Stimulated activated CD4-positive, alpha-beta T cell treated with anti-CD3 and anti-CD28 coated beads, TNF-alpha, amount 100 ng/mL, for 48 hours (primary cell): ENCODE data around the gene CIB4.
A peak's percentile ranks its signal among the peaks of the same experiment; 100 is the strongest.
"Not testable (repeated sequence)": the region's sequence is repeated elsewhere in the genome, so short reads cannot be mapped to it uniquely, and the experiment has no call there.

Experiments used
- DNase-seq, 3 donors: peaks; one replicate each; pipeline ENCODE4 v3.0.0-alpha.2; 2020; ENCODE audit warnings: low read depth in 3 of 3

The CIB4 gene

GRCh38 chr2:26568076-26568890 is 72.9 kb downstream of the CIB4 start:
- DNase-seq = no peak

GRCh38 chr2:26567534-26567933 is 73.6 kb downstream of the CIB4 start:
- DNase-seq = no peak

DNA sequence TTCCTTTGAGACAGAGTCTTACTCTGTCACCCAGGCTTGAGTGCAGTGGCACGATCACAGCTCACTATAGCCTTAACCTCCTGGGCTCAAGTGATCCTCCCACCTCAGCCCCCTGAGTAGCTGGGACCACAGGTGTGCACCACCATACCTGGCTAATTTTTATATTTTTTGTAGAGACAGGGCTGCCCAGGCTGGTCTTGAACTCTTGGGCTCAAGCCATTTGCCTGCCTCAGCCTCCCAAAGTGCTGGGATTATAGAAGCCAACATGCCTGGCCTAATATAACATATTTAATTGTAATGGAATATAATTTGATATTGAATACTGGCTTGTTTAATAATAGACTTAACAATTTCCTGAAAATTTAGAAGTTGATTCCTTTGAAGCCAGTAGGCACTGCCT is 74.4 kb downstream of the CIB4 start:
- not testable (repeated sequence) for DNase-seq

- DNase-seq = no peak
Measured at GRCh38 chr2:26566081-26566375, 75.1 kb downstream of the CIB4 start.

GRCh38 chr2:26564121-26564644 is 77.0 kb downstream of the CIB4 start:
- no peak for DNase-seq

GRCh38 chr2:26563686-26564085 is 77.5 kb downstream of the CIB4 start:
- DNase-seq = no peak

- no peak for DNase-seq
Measured at GRCh38 chr2:26562811-26563645, 78.1 kb downstream of the CIB4 start.

- peak in 1 of 3 donors; percentile 11 for DNase-seq
Measured at GRCh38 chr2:26561918-26562810, 79.0 kb downstream of the CIB4 start.

DNA sequence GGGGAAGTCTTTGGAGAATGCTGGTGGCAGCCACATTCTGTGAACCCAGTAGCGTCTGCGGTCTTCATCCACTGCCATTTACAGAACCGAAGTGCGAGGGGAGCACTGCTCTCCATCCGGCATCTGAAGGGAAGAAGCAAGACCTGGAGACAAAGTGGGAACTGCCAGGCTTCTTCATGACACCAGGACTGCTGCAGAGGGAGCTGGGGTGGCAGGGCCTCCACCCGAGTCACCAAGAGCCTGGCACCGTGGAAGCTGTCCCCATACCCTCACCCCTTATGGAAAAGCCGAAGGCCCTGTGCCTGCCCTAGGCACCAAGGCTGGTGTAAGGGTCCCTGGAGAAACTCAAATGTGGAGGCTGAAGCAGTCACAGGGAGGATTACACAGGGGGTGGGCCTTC is 79.8 kb downstream of the CIB4 start:
- DNase-seq = no peak

DNA sequence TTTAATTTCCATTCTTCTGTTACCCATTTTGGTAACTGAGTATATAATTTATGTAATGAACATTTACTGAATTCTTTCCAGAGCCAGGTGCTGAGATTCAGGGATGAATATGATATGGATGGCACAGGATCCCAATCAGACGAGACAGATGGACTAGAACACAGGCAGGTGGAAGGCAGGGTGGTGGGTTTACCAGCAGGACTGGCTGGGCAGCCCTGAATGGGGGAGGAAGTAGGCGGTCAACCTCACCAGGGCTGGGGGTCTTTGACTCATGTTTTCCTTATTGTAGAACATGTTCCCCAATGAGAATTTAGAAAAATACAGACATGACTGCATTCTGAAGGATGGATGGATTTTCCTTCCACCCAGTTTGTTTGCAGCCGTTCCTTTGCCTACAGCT is 80.3 kb downstream of the CIB4 start:
- no peak for DNase-seq

DNA sequence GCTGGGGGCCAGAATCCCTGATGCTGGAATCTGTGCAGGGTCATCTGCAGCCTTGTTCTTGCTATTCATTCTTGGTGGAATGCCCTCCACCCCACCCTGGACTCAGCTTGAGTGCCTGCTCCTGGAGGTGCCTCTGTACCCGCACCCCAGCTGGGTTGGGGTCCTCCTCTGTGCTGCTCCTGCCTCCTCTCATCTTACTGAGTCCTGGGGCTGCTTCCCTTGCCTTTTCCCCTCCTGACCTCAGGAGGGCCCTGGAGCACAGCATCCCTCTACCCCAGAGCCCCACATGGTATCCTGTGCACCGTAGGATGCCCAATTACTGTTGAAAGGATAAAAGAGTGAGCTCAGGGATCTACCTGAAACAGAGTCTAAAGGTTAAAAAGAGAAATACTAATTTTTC is 81.6 kb downstream of the CIB4 start:
- no peak for DNase-seq

DNA sequence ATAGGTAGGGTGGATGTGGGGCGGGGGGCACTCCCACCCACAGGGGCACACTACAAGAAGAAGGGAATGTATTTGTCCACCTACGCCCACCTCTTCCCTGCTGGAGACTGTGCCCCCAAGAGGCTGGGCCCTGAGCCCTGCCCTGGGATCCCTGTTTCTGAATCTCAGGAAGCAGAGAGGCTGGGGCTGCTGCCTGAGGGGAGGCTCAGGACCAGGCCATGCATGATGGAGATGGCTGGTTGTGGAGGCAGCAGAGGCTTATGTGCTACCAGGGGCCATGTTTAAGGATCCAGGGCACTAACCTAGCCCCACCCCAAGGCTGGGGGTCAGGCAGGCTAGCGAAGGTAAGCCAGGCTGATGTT is 82.1 kb downstream of the CIB4 start:
- no peak for DNase-seq

DNA sequence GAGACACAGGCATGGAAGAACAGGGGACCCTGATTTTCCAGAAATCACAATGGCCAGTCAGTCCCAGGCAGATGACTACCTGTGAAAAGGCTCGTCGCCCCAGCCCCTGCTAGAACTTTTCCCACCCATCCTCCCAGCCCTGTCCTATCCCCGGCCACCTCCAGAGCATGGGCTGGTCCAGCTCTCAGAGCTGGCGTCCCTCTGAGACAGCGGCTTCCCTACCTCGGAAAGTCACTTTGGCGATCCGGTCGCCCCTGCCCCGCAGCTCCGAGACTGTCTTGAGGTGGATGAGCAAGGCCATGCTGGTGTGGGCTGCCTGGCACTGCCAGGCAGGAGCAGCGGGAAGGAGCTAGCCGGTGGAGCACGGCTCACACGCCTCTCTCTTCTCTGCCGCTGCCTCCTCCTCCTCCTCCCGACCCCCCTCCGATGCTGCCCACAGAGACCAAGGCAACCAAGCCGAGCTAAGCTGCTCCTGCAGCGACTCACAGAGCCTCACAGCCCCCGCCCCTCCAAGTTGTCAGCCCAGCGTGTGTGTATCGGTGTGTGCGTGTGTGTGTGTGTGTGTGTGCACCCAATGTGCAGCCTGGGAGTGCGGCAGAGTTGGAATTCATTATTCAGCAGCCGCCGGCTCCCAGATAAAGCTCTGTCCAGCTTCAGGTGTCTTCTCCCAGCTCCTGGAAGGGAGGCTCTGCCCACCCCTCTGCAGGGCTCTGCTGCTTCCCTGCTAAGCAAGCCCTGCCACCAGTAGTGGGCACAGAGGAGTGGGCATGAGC is 82.7 kb downstream of the CIB4 start:
- no peak for DNase-seq

GRCh38 chr2:26557244-26557925 is 83.8 kb downstream of the CIB4 start:
- no peak for DNase-seq

DNA sequence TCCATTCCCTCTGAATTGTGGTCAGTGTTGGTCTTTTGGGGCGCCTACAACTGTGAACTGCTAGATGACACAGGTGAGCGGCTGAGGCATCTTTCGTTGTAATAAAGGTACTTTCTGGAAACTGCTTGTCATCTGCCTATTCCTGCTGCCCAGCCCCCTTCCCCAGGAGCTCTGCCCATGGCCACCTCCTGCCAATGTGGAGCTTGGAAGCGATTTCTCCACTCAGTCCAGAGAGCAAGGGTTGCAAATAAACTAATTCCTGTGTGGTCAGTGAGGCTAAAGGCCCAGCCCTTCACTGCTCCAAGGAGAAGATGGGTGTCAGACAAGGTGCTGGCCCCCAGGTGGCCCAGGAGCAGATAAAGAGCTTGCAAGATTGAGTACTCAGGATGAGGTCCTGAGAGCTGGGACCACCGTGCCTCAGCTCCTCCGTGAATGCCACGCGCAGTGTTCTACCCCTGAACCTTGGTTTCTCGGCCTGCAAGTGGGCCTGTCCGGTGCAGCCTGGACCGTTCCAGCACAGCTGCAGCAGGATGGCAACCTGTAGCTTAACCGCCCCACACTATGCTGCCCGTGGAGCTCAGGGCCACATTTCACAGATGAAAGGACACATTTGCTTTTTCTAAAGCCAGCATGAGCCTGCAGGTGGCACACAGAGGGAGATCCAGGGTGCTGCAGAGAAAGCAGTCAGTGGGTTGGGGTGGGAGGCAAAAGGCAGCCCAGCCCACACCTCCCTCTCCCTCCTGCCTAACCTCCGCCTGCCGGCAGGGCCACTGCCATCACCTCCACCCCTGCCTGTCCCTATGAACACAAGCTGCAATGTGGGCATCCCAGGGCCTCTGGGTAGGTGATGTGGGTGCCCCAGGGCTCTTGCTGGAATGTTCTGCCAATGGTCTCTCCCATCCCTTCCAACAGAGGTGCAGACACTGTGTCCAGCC is 84.6 kb downstream of the CIB4 start:
- no peak for DNase-seq

- no peak for DNase-seq
Measured at GRCh38 chr2:26555246-26556133, 85.7 kb downstream of the CIB4 start.

DNA sequence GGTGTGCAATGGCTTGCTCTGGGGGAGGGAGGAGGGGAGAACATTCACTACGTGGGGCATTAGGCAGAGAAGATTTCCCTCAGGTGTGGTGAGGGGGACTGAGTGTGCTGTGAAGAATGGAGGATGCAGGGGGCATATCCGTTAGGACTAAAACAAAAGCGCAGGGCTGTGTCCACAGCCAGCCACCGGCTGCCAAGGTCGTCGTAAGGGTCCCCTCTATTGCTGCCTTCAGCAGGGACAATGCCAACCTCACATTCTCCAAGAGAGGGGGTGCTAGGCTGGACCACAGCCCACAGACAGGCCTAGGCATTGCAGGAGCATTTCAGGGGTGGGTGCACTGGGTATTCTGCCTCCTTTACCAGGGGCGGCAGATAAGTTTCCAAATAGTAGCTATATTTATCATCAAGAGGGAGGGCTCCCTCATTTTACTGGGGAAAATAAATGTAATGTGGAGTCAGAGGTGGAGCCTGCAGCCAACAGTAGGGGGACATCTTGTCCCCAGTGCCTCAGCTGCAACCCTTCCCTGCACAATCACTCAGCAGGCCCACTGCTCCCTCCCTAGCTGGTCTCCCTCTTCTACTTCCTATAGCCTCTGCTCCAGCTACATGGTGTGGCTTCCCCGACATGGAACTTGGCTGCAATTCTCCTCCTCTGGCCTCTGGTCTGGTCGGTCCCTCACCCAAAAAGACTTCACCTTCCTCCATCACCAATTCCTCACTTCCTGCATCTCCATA is 88.4 kb downstream of the CIB4 start:
- DNase-seq = no peak
